ES-I3 (cell line): ENCODE data around the gene UPK1B.
"Not testable (repeated sequence)": the region's sequence is repeated elsewhere in the genome, so short reads cannot be mapped to it uniquely, and the experiment has no call there.

ENCODE experiments used
- H3K36me3 ChIP-seq: 2 replicates; pipeline ENCODE4 v1.6.1; 2013; ENCODE audit warnings: mild to moderate bottlenecking, low read length, control low read depth, moderate library complexity; ENCODE audit not compliant: insufficient read depth
- H3K4me1 ChIP-seq: 2 replicates; pipeline ENCODE4 v1.6.1; 2013; ENCODE audit warnings: mild to moderate bottlenecking, control low read depth, low read length; ENCODE audit not compliant: insufficient read depth
- H3K9ac ChIP-seq: 2 replicates; pipeline ENCODE4 v1.6.1; 2013; ENCODE audit warnings: low read depth, mild to moderate bottlenecking, low read length, moderate library complexity
- H3K9me3 ChIP-seq: 2 replicates; pipeline ENCODE4 v1.6.1; 2013; ENCODE audit warnings: mild to moderate bottlenecking, low read length, moderate library complexity; ENCODE audit not compliant: control insufficient read depth, insufficient read depth

Gene UPK1B

DNA sequence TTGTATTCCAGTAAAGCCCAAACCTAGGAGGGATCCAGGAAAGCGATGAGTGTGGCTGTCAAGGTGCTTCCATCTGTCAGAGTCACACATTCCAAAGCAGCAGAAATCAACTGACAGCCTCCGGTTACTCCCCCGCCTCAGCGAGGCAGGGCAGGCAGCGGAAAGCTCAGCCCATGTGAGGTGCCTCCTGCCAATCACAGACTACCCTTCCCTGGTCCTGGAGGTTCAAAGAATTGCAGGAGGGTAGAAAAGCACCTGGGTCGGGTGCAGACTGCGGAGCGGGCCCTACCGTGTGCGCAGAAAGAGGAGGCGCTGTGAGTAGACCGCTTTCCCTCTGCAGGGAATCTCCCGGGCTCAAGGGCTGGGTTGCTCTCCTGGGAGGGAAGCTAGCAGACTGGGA is at the start of gene UPK1B:
Gene UPK1B, plus strand, starts transcription at position 274 of the 400 bp plus-strand sequence. CDS start 13,144 bp downstream, outside the sequence.
- Histone ChIP-seq H3K4me1 (no peaks in the 10 kb centered on the region), H3K36me3 (no peaks in the 10 kb centered on the region), H3K9me3 (no peaks in the 10 kb centered on the region), H3K9ac (no peak within 1 kb of the TSS; the same call in 1 of the 2 replicates)

DNA sequence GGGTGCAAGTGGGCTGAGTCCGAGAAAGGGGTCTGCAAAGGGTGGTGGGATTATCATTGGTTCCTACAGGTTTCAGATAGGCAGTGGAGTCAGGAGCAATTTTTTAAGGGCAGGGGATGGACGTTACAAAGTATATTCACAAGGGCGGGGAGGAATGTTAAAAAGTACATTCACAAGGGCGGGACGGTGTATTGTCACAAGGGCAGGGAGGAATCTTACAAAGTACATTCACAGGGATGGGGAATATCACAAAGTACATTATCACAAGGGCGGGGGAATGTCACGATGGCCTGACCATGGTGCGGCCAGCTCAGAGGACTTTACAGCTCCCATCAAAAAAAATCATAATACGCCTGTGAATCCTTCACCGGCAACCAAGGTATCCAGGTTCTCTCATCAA is 48.1 kb upstream of the UPK1B start:
- no peak overlapping the region for H3K9ac ChIP-seq
- no peaks in the 10 kb centered on the region for H3K36me3 ChIP-seq
- peaks cover 7% of the 10 kb centered on the region; the same call in 1 of the 2 replicates for H3K9me3 ChIP-seq

DNA sequence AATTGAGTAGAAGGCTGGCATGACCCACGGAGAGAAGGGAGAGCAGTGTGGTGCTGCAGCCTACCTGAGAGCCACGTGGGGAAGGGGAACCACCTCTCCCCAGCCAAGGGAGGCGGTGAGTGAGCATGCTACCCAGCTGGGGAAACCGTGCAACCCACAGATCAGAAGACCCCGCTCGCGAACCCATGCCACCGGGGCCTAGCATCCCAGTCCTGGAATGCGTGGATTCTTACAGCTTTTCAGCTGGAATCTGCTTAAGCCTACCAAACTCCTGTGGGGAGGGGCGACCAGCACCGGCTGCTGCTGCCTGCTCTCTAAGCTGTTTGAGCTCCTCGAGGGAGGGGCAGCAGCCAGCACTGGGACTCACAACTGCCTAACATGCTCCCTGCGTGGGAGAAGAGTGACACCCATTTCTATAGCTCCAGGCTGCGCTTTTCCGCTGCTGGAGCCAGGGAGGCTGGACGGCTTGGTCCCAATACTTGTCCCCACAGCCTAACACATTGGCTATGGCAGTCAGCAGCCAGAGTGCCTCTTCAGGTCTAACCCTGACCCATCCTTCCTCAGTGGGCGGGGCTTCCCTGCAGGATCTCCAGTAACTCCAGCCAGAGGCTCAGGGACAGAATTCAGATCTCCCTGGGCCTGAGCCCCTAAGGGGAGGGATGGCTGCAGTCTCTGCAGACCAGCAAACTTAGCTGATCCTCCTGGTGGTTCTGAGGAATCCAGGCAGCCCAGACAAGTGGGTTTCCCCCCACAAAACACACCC is 47.5 kb upstream of the UPK1B start:
- Histone ChIP-seq H3K9ac (no peak overlapping the region), H3K4me1 (peaks cover 7% of the 10 kb centered on the region; the same call in 1 of the 2 replicates), H3K9me3 (0 out of 2 replicates have a peak, but pooled peaks cover 3% of the 10 kb centered on the region)

More for the DNA sequence above, 48.1 kb upstream of the UPK1B start:
- H3K4me1 ChIP-seq = peaks cover 4% of the 10 kb centered on the region; the same call in 1 of the 2 replicates

DNA sequence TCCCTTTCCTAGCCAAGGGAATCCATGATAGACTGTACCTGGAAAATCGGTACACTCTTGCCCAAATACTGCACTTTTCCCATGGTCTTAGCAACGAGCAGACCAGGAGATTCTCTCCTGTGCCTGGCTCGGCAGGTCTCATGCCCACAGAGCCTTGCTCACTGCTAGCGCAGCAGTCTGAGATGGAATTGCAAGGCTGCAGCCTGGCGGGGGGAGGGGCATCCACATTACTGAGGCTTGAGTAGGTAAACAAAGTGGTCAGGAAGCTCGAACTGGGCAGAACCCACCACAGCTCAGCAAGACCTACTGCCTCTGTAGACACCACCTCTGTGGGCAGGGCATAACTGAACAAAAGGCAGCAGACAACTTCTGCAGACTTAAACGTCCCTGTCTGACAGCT is 43.1 kb upstream of the UPK1B start:
- H3K4me1 ChIP-seq, H3K9me3 ChIP-seq: not testable (repeated sequence)

More for the DNA sequence above, 47.5 kb upstream of the UPK1B start:
- H3K36me3 ChIP-seq = no peaks in the 10 kb centered on the region

DNA sequence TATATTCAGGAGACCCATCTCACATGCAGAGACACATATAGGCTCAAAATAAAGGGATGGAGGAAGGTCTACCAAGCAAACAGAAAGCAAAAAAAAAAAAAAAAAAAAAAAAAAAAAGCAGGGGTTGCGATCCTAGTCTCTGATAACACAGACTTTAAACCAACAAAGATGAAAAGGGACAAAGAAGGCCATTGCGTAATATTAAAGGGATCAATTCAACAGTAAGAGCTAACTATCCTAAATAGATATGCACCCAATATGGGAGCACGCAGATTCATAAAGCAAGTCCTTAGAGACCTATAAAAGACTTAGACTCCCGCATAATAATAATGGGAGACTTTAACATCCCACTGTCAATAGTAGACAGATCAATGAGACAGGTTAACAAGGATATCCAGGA is 41.1 kb upstream of the UPK1B start:
- H3K36me3 ChIP-seq, H3K9ac ChIP-seq, H3K9me3 ChIP-seq, H3K4me1 ChIP-seq: not testable (repeated sequence)

More for the DNA sequence above, 43.1 kb upstream of the UPK1B start:
- not testable (repeated sequence) for H3K9ac ChIP-seq, H3K36me3 ChIP-seq

DNA sequence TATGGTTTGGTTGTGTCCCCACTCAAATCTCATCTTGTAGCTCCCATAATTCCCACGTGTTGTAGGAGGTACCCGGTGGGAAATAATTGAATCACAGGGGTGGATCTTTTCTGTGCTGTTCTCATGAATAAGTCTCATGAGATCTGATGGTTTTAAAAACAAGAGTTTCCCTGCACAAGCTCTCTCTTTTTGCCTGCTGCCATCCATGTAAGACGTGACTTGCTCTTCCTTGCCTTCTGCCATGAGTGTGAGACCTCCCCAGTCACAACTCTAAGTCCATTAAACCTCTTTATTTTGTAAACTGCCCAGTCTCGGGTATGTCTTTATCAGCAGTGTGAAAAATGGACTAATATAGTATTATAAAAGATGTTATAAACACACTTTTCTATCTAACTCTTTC is 34.0 kb upstream of the UPK1B start:
- not testable (repeated sequence) for H3K9me3 ChIP-seq, H3K4me1 ChIP-seq, H3K36me3 ChIP-seq, H3K9ac ChIP-seq

DNA sequence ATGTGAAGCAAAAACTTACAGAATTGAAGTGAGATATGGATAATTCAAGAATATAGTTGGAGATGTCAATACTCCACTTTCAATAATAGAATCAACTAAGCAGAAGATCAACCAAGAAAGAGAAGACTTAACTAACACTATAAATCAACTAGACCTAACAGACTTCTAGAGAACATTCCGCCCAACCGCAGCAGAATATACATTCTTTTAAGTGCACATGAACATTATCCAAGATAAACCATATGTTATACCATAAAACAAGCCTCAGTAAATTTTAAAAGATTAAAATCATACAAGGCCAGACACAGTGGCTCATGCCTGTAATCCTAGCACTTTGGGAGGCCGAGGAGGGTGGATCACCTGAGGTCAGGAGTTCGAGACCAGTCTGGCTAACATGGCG is 32.9 kb upstream of the UPK1B start:
- H3K36me3 ChIP-seq = no peaks in the 10 kb centered on the region
- no peaks in the 10 kb centered on the region for H3K9me3 ChIP-seq
- H3K9ac ChIP-seq = no peak overlapping the region
- no peaks in the 10 kb centered on the region for H3K4me1 ChIP-seq

DNA sequence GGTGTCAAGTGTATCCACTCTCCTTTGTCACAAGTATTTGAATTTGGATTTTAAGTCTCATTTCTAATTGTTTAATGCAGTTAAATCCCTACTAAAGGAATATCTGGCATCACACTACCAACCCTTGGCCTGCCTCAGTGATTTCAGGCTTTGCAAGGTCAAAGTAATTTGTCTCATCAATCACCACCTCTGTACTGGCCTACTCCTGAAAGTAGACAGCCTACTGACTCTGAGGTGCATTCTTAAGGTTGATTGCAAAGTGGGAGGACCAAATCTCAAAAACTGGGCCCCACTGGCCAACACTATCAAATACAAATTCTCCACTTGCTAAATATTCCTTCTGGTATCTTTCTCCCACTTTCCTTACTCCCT is 28.3 kb upstream of the UPK1B start:
- Histone ChIP-seq H3K36me3 (no peaks in the 10 kb centered on the region), H3K9me3 (no peaks in the 10 kb centered on the region), H3K4me1 (no peaks in the 10 kb centered on the region), H3K9ac (no peak overlapping the region)

DNA sequence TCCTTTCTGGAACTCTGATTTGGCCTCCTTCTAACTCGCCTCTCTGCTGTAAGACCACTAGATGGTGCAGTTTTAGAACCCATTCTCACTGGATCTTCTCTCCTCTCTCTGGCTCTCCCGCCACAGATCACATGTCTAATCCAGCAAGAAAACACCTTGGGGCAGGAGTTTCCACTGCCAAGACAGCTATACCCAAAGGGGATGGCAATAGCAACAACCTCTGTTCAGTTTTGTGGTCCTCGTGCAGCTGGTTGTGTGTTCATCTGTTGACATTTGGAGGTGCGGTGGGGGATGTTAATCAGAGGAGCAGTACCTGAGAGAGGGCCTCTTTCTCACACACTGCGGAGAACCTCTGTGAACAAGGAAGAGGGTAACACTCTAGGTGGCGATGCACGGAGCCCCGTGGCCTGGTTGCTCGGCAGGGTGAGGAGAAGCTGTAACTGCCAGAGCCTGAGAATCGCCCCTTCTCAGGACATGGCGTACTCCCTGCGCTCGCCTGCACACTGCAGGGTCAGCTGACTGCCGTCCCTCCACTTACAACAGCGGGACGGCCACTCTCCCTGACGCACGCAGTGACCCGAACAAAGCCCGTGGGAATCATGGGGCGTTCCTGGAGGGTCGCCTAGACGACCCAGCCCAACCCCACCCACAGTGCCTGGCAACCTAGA is 27.8 kb upstream of the UPK1B start, which contains the start of gene TEX55:
Gene TEX55, plus strand, starts transcription at position 666 of the 668 bp plus-strand sequence. CDS start 25 bp downstream, outside the sequence.
- H3K36me3 ChIP-seq = no peaks in the 10 kb centered on the region
- H3K4me1 ChIP-seq = no peaks in the 10 kb centered on the region
- H3K9ac ChIP-seq = no peak within 1 kb of the TSS
- H3K9me3 ChIP-seq = no peaks in the 10 kb centered on the region

DNA sequence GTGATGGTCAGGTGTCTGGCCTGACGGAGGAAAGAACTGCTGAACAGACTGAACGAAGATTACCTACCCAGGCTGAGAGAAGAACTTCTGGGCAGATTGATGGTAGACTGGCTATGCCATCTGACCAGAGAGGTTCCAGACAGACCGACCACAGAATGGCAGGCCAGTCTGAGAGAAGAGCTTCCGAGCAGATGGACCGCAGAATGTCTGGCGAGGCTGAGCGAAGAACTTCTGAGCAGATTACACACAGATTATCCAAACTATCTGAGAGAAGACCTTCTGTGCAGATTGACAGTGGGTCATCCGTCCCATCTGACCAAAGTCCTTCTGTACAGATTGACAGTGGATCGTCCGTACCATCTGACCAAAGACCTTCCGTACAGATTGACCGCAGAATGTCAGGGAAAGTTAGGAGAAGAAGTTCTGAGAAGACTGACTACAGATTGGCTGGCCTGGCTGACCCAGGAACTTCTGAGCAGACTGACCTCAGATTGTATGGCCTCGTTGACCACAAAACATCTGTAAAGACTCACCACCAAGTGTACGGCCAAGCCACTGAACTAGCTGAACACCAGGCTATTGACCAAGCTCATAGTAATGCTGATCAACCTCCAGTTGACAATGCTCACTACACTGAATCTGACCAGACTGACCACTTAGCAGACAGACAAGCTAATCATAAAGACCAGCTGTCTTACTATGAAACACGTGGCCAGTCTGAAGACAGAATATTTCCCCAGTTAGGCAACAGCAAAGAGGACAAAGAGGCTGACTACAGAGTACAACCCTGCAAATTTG is 26.6 kb upstream of the UPK1B start:
- Histone ChIP-seq H3K9me3 (no peaks in the 10 kb centered on the region), H3K36me3 (no peaks in the 10 kb centered on the region), H3K9ac (no peak overlapping the region), H3K4me1 (no peaks in the 10 kb centered on the region)

DNA sequence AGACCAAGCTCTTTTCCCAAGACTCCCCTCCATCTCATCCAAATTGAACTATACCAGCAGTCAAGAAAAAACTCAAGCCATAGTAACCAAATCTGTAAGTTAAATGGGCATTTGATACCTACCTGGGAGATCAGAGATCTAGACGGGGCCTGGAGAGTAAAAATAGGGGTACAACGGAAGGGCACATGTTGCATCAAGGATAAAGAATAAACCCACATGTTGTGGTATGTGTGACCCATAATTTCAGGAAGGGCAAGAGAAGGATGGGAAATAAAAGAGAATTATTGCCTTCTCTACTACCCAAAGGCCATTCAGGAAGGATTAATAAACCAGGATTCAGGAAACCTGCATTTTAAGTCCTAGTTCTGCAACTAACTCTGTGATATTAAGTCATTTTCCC is 25.9 kb upstream of the UPK1B start:
- no peaks in the 10 kb centered on the region for H3K36me3 ChIP-seq
- H3K9me3 ChIP-seq = no peaks in the 10 kb centered on the region
- H3K4me1 ChIP-seq = no peaks in the 10 kb centered on the region
- no peak overlapping the region for H3K9ac ChIP-seq

DNA sequence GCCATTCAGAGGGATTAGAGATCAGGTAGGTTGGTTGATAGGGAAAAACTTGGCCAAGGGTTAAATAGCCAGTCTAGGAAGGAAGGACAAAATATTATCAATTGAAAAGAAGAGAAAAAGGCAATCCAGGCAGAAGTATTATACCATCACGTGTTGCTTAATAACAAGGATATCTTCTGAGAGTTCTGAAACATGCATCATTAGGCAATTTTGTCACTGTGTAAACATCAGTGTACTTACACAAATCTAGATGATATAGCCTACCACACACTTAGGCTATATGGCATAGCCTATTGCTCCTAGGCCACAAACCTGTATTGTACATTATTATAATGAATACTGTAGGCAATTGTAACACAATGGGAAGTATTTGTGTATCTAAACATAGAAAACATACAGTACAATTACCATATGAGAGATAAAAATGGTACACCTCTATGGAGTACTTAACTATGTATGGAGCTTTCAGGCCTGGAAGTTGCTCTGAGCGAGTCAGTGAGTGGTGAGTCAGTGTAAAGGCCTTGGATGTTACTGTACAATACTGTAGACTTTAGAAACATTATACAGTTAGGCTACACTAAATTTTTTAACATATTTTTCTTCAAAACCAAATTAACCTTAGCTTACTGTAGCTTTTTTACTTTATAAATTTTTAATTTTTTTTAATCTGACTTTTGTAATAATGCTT is 24.8 kb upstream of the UPK1B start:
- Histone ChIP-seq H3K36me3 (no peaks in the 10 kb centered on the region), H3K4me1 (no peaks in the 10 kb centered on the region), H3K9ac (no peak overlapping the region), H3K9me3 (no peaks in the 10 kb centered on the region)

DNA sequence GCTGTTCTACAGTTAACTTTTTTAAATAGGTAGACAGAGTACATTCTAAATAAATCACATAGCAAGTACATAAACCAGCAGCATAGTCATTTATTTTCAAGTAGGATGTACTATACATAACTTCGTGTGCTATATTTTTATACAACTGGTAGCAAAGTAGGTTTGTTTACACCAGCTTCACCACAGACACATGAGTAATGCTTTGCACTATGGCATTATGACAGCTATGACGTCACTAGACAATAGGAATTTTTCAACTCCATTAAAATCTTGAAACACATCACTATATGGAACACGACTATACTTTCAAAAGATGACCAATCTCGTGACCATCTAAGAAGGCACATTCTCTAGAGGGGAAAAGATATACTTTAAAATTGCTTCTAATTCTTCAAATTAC is 23.9 kb upstream of the UPK1B start:
- no peaks in the 10 kb centered on the region for H3K9me3 ChIP-seq
- H3K4me1 ChIP-seq = no peaks in the 10 kb centered on the region
- H3K9ac ChIP-seq = no peak overlapping the region
- H3K36me3 ChIP-seq = no peaks in the 10 kb centered on the region

DNA sequence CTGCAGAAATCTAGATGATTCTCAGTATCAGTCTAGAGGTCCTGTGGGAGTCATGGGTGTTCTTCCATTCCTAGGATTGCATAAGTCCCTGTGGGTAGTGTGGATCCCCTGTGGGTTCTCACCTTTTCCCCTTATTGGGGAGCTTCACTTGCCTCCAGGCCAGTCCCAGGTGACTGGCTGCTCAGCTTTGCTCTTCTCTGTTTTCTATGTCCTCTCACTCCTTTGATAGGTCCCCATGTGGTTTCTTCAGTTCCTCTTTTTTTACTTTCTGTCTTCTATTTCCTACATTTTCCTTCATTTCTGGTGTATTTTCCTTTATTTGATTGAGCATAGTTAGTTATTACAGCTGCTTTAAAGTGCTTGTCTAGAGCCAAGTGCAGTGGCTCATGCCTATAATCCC is 16.5 kb upstream of the UPK1B start:
- H3K9me3 ChIP-seq = no peaks in the 10 kb centered on the region; the same call in 1 of the 2 replicates
- no peaks in the 10 kb centered on the region for H3K4me1 ChIP-seq
- no peaks in the 10 kb centered on the region for H3K36me3 ChIP-seq
- H3K9ac ChIP-seq = no peak overlapping the region
